IMR-90 (cell line): ENCODE data around the gene ITGA3.

Experiments
- BHLHE40 ChIP-seq: fragments of 150-350 bp; IDR thresholded peaks from 2 replicates; pipeline ENCODE4 v1.6.1; 2016; ENCODE audit warnings: mild to moderate bottlenecking, low read depth, low read length
- CEBPB ChIP-seq: IDR thresholded peaks from 2 replicates; pipeline ENCODE4 v1.6.1; 2012; ENCODE audit warnings: low read depth, low read length, improper control_type of control experiment
- CHD1 ChIP-seq: IDR thresholded peaks from 2 replicates; pipeline ENCODE4 v1.6.1; 2012; ENCODE audit warnings: low read depth, low read length, improper control_type of control experiment
- FOS ChIP-seq: fragments of 150-350 bp; IDR thresholded peaks from 2 replicates; pipeline ENCODE4 v1.6.1; 2016; ENCODE audit warnings: low read depth, low read length
- MAFK ChIP-seq: IDR thresholded peaks from 2 replicates; pipeline ENCODE4 v1.6.1; 2012; ENCODE audit warnings: low read depth, low read length, improper control_type of control experiment
- MAZ ChIP-seq: IDR thresholded peaks from 2 replicates; pipeline ENCODE4 v1.6.1; 2012; ENCODE audit warnings: low read depth, mild to moderate bottlenecking, low read length, improper control_type of control experiment, moderate library complexity, borderline replicate concordance
- MXI1 ChIP-seq: IDR thresholded peaks from 2 replicates; pipeline ENCODE4 v1.6.1; 2012; ENCODE audit warnings: low read depth, mild to moderate bottlenecking, low read length, moderate library complexity, borderline replicate concordance
- POLR2A ChIP-seq: IDR thresholded peaks from 2 replicates; pipeline ENCODE4 v1.6.1; 2012; ENCODE audit warnings: mild to moderate bottlenecking, low read depth, low read length
- RAD21 ChIP-seq: IDR thresholded peaks from 2 replicates; pipeline ENCODE4 v1.6.1; 2012; ENCODE audit warnings: low read length, improper control_type of control experiment
- RCOR1 ChIP-seq: IDR thresholded peaks from 2 replicates; pipeline ENCODE4 v1.6.1; 2012; ENCODE audit warnings: mild to moderate bottlenecking, low read length, improper control_type of control experiment; ENCODE audit not compliant: insufficient replicate concordance
- RFX5 ChIP-seq: IDR thresholded peaks from 2 replicates; pipeline ENCODE4 v1.8.0; 2012; ENCODE audit warnings: low read depth, mild to moderate bottlenecking, low read length, moderate library complexity
- SMC3 ChIP-seq: fragments of 150-350 bp; IDR thresholded peaks from 2 replicates; pipeline ENCODE4 v1.6.1; 2016; ENCODE audit warnings: low read depth, mild to moderate bottlenecking, antibody characterized with exemption, low read length, moderate library complexity
- TF ChIP-seq, protein P1 (sequence below): conservative IDR thresholded peaks from 2 replicates; pipeline ENCODE4 v1.5.1; 2012; ENCODE audit warnings: mild to moderate bottlenecking, low read depth, low read length, improper control_type of control experiment
- TF ChIP-seq, protein P2 (sequence below): fragments of 150-350 bp; IDR thresholded peaks from 2 replicates; pipeline ENCODE4 v1.6.1; 2017; ENCODE audit warnings: mild to moderate bottlenecking, antibody characterized with exemption, low read length, low read depth

GRCh38 chr17:50050431-50051032 is 5.4 kb upstream of the ITGA3 start:
- TF ChIP-seq BHLHE40: no peak
- TF ChIP-seq, protein P1, sequence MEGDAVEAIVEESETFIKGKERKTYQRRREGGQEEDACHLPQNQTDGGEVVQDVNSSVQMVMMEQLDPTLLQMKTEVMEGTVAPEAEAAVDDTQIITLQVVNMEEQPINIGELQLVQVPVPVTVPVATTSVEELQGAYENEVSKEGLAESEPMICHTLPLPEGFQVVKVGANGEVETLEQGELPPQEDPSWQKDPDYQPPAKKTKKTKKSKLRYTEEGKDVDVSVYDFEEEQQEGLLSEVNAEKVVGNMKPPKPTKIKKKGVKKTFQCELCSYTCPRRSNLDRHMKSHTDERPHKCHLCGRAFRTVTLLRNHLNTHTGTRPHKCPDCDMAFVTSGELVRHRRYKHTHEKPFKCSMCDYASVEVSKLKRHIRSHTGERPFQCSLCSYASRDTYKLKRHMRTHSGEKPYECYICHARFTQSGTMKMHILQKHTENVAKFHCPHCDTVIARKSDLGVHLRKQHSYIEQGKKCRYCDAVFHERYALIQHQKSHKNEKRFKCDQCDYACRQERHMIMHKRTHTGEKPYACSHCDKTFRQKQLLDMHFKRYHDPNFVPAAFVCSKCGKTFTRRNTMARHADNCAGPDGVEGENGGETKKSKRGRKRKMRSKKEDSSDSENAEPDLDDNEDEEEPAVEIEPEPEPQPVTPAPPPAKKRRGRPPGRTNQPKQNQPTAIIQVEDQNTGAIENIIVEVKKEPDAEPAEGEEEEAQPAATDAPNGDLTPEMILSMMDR: no peak
- no peak for TF ChIP-seq CEBPB
- TF ChIP-seq POLR2A: no peak
- no peak for TF ChIP-seq MXI1
- TF ChIP-seq FOS: no peak
- TF ChIP-seq RCOR1: no peak
- no peak for TF ChIP-seq MAFK
- no peak for TF ChIP-seq RFX5
- no peak for TF ChIP-seq CHD1
- no peak for TF ChIP-seq SMC3
- no peak for TF ChIP-seq RAD21
- TF ChIP-seq, protein P2, sequence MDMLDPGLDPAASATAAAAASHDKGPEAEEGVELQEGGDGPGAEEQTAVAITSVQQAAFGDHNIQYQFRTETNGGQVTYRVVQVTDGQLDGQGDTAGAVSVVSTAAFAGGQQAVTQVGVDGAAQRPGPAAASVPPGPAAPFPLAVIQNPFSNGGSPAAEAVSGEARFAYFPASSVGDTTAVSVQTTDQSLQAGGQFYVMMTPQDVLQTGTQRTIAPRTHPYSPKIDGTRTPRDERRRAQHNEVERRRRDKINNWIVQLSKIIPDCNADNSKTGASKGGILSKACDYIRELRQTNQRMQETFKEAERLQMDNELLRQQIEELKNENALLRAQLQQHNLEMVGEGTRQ: no peak
- TF ChIP-seq MAZ: no peak
